22Rv1 (cell line): ENCODE results near the gene ZNF256.

ENCODE experiments used
- ZFX ChIP-seq: fragments of 450-650 bp; IDR thresholded peaks from 2 replicates; pipeline ENCODE4 v1.6.1; 2017; ENCODE audit warnings: antibody characterized with exemption, borderline replicate concordance
- TF ChIP-seq, protein P1 (sequence below): fragments of 450-650 bp; IDR thresholded peaks from 2 replicates; pipeline ENCODE4 v1.5.1; 2017; ENCODE audit warnings: mild to moderate bottlenecking

DNA sequence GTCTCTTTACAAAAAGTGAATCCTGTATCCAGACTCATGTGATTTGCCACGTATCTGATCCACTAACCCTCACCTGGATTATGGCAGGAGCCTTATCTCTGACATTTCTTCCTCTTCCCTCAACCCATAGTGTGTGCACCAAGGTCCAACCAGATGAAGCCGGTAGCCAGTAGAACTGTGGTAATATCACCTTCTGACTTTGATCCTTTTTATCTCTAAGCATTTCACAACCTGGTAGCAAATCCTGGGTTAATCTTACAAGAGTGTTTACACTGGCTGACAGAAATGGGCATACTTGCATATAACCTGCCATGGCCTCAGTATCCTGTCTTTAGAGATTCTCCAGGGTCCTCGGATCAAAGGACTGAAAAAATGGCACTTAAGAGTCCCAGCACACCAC lies 33.0 kb downstream of the ZNF256 start:
- TF ChIP-seq, protein P1, sequence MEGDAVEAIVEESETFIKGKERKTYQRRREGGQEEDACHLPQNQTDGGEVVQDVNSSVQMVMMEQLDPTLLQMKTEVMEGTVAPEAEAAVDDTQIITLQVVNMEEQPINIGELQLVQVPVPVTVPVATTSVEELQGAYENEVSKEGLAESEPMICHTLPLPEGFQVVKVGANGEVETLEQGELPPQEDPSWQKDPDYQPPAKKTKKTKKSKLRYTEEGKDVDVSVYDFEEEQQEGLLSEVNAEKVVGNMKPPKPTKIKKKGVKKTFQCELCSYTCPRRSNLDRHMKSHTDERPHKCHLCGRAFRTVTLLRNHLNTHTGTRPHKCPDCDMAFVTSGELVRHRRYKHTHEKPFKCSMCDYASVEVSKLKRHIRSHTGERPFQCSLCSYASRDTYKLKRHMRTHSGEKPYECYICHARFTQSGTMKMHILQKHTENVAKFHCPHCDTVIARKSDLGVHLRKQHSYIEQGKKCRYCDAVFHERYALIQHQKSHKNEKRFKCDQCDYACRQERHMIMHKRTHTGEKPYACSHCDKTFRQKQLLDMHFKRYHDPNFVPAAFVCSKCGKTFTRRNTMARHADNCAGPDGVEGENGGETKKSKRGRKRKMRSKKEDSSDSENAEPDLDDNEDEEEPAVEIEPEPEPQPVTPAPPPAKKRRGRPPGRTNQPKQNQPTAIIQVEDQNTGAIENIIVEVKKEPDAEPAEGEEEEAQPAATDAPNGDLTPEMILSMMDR, result no peak
- no peak for TF ChIP-seq ZFX
